Right lobe of liver (tissue), 6 donors: ENCODE data around the gene TPR. TPM values are rescaled to one million over a fixed set of nuclear protein-coding genes. Genes with fewer than 3 reads are reported as not detected.

Experiments used
- ATAC-seq, 4 donors: fragments of 200-7000 bp; cut with Tn5 transposase; one replicate each; pipeline ENCODE4 v1.9.1; 2020; ENCODE audit warnings: mild to moderate bottlenecking in 4 of 4, moderate library complexity in 4 of 4
- DNase-seq, 3 donors: peaks; one replicate each; pipeline ENCODE4 v3.0.0-alpha.2; 2020
- H3K27ac ChIP-seq, 3 donors: fragments of 200-600 bp; one replicate each; pipeline ENCODE4 v1.8.0; 2022
- H3K27me3 ChIP-seq, 2 donors: fragments of 200-600 bp; one replicate each; pipeline ENCODE4 v1.8.0; 2022
- H3K36me3 ChIP-seq, 4 donors: fragments of 200-600 bp; sonication (generic) in 1 of 4; one replicate each; pipeline versions ENCODE4 v1.5.1 to v1.8.0; 2017 to 2022; ENCODE audit warnings: control low read depth in 1 of 4
- H3K4me1 ChIP-seq, 4 donors: fragments of 200-600 bp; sonication (generic) in 1 of 4; one replicate each; pipeline versions ENCODE4 v1.5.1 to v1.8.0; 2017 to 2022; ENCODE audit warnings: control low read depth in 1 of 4
- H3K4me3 ChIP-seq, 3 donors: fragments of 200-600 bp; one replicate each; pipeline ENCODE4 v1.8.0; 2022
- H3K9me3 ChIP-seq, 4 donors: fragments of 200-600 bp; sonication (generic) in 1 of 4; one replicate each; pipeline versions ENCODE4 v1.5.1 to v1.8.0; 2017 to 2022; ENCODE audit warnings: control low read depth in 1 of 4
- POLR2A ChIP-seq: fragments of 450-650 bp; IDR thresholded peaks from one replicate; pipeline ENCODE4 v1.6.1; 2017; ENCODE audit warnings: antibody characterized with exemption, mild to moderate bottlenecking
- whole genome bisulfite sequencing: methylation state at CpG from one replicate; pipeline ENCODE4 v1.1.6; 2018; ENCODE audit warnings: low coverage, low lambda C conversion rate; ENCODE audit not compliant: insufficient coverage; ENCODE audit errors: missing lambda C conversion rate; 5-methylcytosine and 5-hydroxymethylcytosine counted together
- intact Hi-C, 2 donors: fragments of 100-400 bp; cut with DNase I; formaldehyde crosslinking; loops; one replicate each; pipeline versions ENCODE4 v1.11.2 to v1.14.1; 2022
- total RNA-seq, 6 experiments: library from RNA; depleted of rRNA in 2 of 6; stranded (reverse); fragments of >200 nt in 2 of 6; fragmentation: NEBNext Ultra II Directional in 3 of 6; extraction: Animal tissue kit (Norgen Biotek cat#: 25700) in 3 of 6; gene quantifications; one replicate each; pipeline versions ENCODE4 v1.1.0 to v1.2.4, GENCODE V29; 2016 to 2023
- TF ChIP-seq, protein P1 (sequence below), 4 donors: fragments of 200-600 bp in 3 of 4; fragments of 450-650 bp in 1 of 4; IDR thresholded peaks; one replicate each; pipeline versions ENCODE4 v1.5.1 to v1.8.0; 2016 to 2022; ENCODE audit warnings: antibody characterized with exemption in 4 of 4, mild to moderate bottlenecking in 2 of 4
- donor health status: DM: no; HTN: yes; CAD: no.
- donor health status: DM: no; HTN: no; CAD: no.
- donor health status: DM: no; HTN: no; CAD: no.
- donor health status: DM: no; HTN: yes; CAD: no.
- donor health status: DM: no; HTN: yes; CAD: no.

The TPR gene
- total RNA-seq, 6 experiments from 2014 or later, result 19.0 to 35.9 (median 31.8) TPM

GRCh38 chr1:186325239-186325638 lies 49.8 kb downstream of the TPR start:
- Histone ChIP-seq H3K4me1 (no peaks in the 10 kb centered on the region), H3K9me3 (no peaks in the 10 kb centered on the region), H3K27ac (no peak overlapping the region), H3K4me3 (no peak overlapping the region), H3K36me3 (peaks cover 7 to 82% (median 31%) of the 10 kb centered on the region in 4 donors), H3K27me3 (no peaks in the 10 kb centered on the region)
- ATAC-seq (peak; percentile 38 to 54 (median 42)), DNase-seq (no peak)
- intact Hi-C loops, result no loop called here
- WGBS, result 78% methylated on average over 2 of the region's 2 CpGs
- TF ChIP-seq POLR2A, result no peak
- TF ChIP-seq, protein P1, sequence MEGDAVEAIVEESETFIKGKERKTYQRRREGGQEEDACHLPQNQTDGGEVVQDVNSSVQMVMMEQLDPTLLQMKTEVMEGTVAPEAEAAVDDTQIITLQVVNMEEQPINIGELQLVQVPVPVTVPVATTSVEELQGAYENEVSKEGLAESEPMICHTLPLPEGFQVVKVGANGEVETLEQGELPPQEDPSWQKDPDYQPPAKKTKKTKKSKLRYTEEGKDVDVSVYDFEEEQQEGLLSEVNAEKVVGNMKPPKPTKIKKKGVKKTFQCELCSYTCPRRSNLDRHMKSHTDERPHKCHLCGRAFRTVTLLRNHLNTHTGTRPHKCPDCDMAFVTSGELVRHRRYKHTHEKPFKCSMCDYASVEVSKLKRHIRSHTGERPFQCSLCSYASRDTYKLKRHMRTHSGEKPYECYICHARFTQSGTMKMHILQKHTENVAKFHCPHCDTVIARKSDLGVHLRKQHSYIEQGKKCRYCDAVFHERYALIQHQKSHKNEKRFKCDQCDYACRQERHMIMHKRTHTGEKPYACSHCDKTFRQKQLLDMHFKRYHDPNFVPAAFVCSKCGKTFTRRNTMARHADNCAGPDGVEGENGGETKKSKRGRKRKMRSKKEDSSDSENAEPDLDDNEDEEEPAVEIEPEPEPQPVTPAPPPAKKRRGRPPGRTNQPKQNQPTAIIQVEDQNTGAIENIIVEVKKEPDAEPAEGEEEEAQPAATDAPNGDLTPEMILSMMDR (IDR thresholded peaks at IDR 0.05), result peak; percentile 26 to 44 (median 40)

- H3K27ac ChIP-seq, result no peak overlapping the region
- TF ChIP-seq, protein P1 (IDR thresholded peaks at IDR 0.05), result no peak
- no peak for TF ChIP-seq POLR2A
- no peaks in the 10 kb centered on the region for H3K27me3 ChIP-seq
- no peaks in the 10 kb centered on the region for H3K9me3 ChIP-seq
- 82% methylated on average over 3 of the region's 4 CpGs for WGBS
- H3K36me3 ChIP-seq, result peaks cover 7 to 82% (median 37%) of the 10 kb centered on the region in 4 donors
- H3K4me3 ChIP-seq, result no peak overlapping the region
- no peaks in the 10 kb centered on the region for H3K4me1 ChIP-seq
- ATAC-seq, result no peak
- intact Hi-C loops, result no loop called here
- no peak for DNase-seq
Observed at GRCh38 chr1:186323865-186324264, 51.2 kb downstream of the TPR start.

- Histone ChIP-seq H3K36me3 (peaks cover 4 to 77% (median 40%) of the 10 kb centered on the region in 4 donors), H3K9me3 (no peaks in the 10 kb centered on the region), H3K4me1 (peaks cover 0 to 12% (median 6%) of the 10 kb centered on the region in 4 donors), H3K27ac (no peak overlapping the region), H3K27me3 (no peaks in the 10 kb centered on the region), H3K4me3 (no peak overlapping the region)
- TF ChIP-seq, protein P1 (IDR thresholded peaks at IDR 0.05), result no peak
- no peak for TF ChIP-seq POLR2A
- DNase-seq (no peak), ATAC-seq (peak in 1 of 4 donors; percentile 33)
- 89% methylated on average over 3 of the region's 3 CpGs for WGBS
- intact Hi-C loops, result no loop called here
Observed at GRCh38 chr1:186315570-186315969, 59.5 kb downstream of the TPR start.

DNA sequence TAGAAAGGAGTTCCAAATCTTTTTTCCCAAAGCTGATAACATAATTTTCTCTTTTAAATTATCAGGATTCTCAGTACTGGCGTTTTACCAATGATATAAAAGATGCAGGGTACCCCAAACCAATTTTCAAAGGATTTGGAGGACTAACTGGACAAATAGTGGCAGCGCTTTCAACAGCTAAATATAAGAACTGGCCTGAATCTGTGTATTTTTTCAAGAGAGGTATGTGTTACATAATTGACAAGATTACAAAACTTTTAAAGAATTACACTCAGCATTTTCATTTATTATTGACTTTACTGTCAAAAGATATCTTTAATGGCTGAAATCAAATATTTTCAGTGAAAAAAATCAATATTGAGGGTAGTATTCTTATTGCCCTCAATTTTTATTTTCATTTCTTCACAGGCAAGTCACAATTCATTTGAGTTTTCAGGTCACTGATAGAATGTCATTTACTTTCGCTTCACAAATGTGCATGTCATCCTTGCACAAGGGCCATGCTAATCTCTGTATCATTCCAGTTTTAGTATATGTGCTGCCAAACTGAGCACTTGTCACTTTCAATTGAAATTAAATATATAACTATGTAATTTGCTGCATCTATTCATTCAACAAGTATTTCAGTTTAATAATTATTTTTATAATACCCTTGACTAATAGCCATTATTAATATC lies 63.5 kb downstream of the TPR start:
- ATAC-seq (peak; percentile 47 to 77 (median 60)), DNase-seq (no peak)
- Histone ChIP-seq H3K4me1 (peaks cover 0 to 12% (median 6%) of the 10 kb centered on the region in 4 donors), H3K27ac (peak overlapping the region in 2 of 3 donors; percentile 2 to 33), H3K4me3 (no peak overlapping the region), H3K27me3 (no peaks in the 10 kb centered on the region), H3K36me3 (peaks cover 4 to 53% (median 31%) of the 10 kb centered on the region in 4 donors), H3K9me3 (no peaks in the 10 kb centered on the region)
- 35% methylated on average over 3 of the region's 3 CpGs for WGBS
- intact Hi-C loops, result no loop called here
- no peak for TF ChIP-seq POLR2A
- TF ChIP-seq, protein P1 (IDR thresholded peaks at IDR 0.05), result no peak
